ENCODE data around the gene LCE5A.
"Not testable (repeated sequence)": the region's sequence is repeated elsewhere in the genome, so short reads cannot be mapped to it uniquely, and the experiment has no call there.

DNA sequence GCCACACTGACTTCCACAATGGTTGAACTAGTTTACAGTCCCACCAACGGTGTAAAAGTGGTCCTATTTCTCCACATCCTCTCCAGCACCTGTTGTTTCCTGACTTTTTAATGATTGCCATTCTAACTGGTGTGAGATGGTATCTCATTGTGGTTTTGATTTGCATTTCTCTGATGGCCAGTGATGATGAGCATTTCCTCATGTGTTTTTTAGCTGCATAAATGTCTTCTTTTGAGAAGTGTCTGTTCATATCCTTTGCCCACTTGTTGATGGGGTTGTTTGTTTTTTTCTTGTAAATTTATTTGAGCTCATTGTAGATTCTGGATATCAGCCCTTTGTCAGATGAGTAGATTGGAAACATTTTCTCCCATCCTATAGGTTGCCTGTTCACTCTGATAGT lies 37.8 kb downstream of the LCE5A start:
- TF ChIP-seq CREB1 (IDR thresholded peaks at IDR 0.05; ENCODE audit: low read depth); STAT1 (conservative IDR thresholded peaks at IDR 0.05); YY1 (IDR thresholded peaks at IDR 0.05; ENCODE audit: low read depth, low read length); CHD4 (IDR thresholded peaks at IDR 0.05); BRCA1 (IDR thresholded peaks at IDR 0.05; ENCODE audit: low read depth, low read length); RAD21 (IDR thresholded peaks at IDR 0.05; ENCODE audit: insufficient read depth, low read depth, low read length); NR2C2 (IDR thresholded peaks at IDR 0.05; ENCODE audit: borderline replicate concordance, control insufficient read depth, insufficient read length, low read depth); IRF4 (IDR thresholded peaks at IDR 0.05; ENCODE audit: low read depth, low read length); EZH2 (IDR thresholded peaks at IDR 0.05; ENCODE audit: borderline replicate concordance, control insufficient read depth, low read depth, low read length): not testable (repeated sequence)
- TF ChIP-seq, protein P1, sequence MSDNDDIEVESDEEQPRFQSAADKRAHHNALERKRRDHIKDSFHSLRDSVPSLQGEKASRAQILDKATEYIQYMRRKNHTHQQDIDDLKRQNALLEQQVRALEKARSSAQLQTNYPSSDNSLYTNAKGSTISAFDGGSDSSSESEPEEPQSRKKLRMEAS (IDR thresholded peaks at IDR 0.05; ENCODE audit: low read depth, low read length): not testable (repeated sequence)
- TF ChIP-seq, protein P2, sequence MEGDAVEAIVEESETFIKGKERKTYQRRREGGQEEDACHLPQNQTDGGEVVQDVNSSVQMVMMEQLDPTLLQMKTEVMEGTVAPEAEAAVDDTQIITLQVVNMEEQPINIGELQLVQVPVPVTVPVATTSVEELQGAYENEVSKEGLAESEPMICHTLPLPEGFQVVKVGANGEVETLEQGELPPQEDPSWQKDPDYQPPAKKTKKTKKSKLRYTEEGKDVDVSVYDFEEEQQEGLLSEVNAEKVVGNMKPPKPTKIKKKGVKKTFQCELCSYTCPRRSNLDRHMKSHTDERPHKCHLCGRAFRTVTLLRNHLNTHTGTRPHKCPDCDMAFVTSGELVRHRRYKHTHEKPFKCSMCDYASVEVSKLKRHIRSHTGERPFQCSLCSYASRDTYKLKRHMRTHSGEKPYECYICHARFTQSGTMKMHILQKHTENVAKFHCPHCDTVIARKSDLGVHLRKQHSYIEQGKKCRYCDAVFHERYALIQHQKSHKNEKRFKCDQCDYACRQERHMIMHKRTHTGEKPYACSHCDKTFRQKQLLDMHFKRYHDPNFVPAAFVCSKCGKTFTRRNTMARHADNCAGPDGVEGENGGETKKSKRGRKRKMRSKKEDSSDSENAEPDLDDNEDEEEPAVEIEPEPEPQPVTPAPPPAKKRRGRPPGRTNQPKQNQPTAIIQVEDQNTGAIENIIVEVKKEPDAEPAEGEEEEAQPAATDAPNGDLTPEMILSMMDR (IDR thresholded peaks at IDR 0.05 in 2 of 3, conservative IDR thresholded peaks at IDR 0.05 in 1 of 3; ENCODE audit: control insufficient read depth in 2 of 3, extremely low read depth in 1 of 3, insufficient read depth in 1 of 3, low read depth in 3 of 3, low read length in 3 of 3): not testable (repeated sequence)
- TF ChIP-seq, protein P3, sequence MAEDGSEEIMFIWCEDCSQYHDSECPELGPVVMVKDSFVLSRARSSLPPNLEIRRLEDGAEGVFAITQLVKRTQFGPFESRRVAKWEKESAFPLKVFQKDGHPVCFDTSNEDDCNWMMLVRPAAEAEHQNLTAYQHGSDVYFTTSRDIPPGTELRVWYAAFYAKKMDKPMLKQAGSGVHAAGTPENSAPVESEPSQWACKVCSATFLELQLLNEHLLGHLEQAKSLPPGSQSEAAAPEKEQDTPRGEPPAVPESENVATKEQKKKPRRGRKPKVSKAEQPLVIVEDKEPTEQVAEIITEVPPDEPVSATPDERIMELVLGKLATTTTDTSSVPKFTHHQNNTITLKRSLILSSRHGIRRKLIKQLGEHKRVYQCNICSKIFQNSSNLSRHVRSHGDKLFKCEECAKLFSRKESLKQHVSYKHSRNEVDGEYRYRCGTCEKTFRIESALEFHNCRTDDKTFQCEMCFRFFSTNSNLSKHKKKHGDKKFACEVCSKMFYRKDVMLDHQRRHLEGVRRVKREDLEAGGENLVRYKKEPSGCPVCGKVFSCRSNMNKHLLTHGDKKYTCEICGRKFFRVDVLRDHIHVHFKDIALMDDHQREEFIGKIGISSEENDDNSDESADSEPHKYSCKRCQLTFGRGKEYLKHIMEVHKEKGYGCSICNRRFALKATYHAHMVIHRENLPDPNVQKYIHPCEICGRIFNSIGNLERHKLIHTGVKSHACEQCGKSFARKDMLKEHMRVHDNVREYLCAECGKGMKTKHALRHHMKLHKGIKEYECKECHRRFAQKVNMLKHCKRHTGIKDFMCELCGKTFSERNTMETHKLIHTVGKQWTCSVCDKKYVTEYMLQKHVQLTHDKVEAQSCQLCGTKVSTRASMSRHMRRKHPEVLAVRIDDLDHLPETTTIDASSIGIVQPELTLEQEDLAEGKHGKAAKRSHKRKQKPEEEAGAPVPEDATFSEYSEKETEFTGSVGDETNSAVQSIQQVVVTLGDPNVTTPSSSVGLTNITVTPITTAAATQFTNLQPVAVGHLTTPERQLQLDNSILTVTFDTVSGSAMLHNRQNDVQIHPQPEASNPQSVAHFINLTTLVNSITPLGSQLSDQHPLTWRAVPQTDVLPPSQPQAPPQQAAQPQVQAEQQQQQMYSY (CRISPR knock-in tag; IDR thresholded peaks at IDR 0.05): not testable (repeated sequence)

Measured in GM12878 (cell line).